Activated CD4-positive, alpha-beta T cell treated with anti-CD3 and anti-CD28 coated beads for 36 hours (primary cell): ENCODE data around the gene HMGB2. TPM values are rescaled to one million over a fixed set of nuclear protein-coding genes. Genes with fewer than 3 reads are reported as not detected.

Source experiments
- ATAC-seq: fragments of 200-7000 bp; cut with Tn5 transposase; one replicate; pipeline ENCODE4 v1.10.0; 2021; ENCODE audit warnings: mild to moderate bottlenecking, moderate library complexity
- CTCF ChIA-PET: fragments of 350-600 bp; sonication (Branson Sonifier 250); formaldehyde crosslinking; loops from one replicate; lab custom pipeline; 2021; ENCODE audit warnings: antibody characterized with exemption; lab: Charles Lee
- POLR2A ChIA-PET: fragments of 350-600 bp; sonication (Branson Sonifier 250); formaldehyde crosslinking; loops from one replicate; lab custom pipeline; 2021; ENCODE audit warnings: antibody characterized with exemption, inconsistent platforms; lab: Charles Lee
- DNase-seq: peaks from one replicate; pipeline ENCODE4 v3.0.0-alpha.2; 2020
- H3K27ac Mint-ChIP-seq: one replicate; pipeline ENCODE4 v1.8.0; 2021; ENCODE audit warnings: mixed read lengths
- H3K27me3 Mint-ChIP-seq: one replicate; pipeline ENCODE4 v1.8.0; 2021; ENCODE audit warnings: mixed read lengths
- H3K36me3 Mint-ChIP-seq: one replicate; pipeline ENCODE4 v1.8.0; 2021; ENCODE audit warnings: low read depth, mixed read lengths
- H3K4me1 Mint-ChIP-seq: one replicate; pipeline ENCODE4 v1.8.0; 2021; ENCODE audit warnings: mixed read lengths
- H3K4me3 Mint-ChIP-seq: one replicate; pipeline ENCODE4 v1.8.0; 2021; ENCODE audit warnings: mild to moderate bottlenecking, moderate library complexity, mixed read lengths
- H3K9me3 Mint-ChIP-seq: one replicate; pipeline ENCODE4 v1.8.0; 2021; ENCODE audit warnings: low read depth, mixed read lengths
- intact Hi-C, 2 experiments: fragments of 100-400 bp; cut with DNase I in 1 of 2; cut with micrococcal nuclease in 1 of 2; formaldehyde crosslinking; loops; one replicate each; pipeline versions ENCODE4 v1.14.2 to v1.15.1; 2022 to 2024; cut with DNase I, micrococcal nuclease
- total RNA-seq, 2 experiments: library from RNA; stranded (reverse); gene quantifications; one replicate each; pipeline ENCODE4 v1.2.3, GENCODE V29; 2021

HMGB2 gene
- total RNA-seq, 2 experiments from 2014 or later = 608 to 661 TPM

GRCh38 chr4:173334891-173335752 lies 964 bp upstream of the HMGB2 start:
- POLR2A ChIA-PET = interaction anchor here (0.6 to 5.1 kb wide), 11 partner anchors 10 to 980 kb away, joined by 3 to 107 read pairs (median 4); partner anchors contain the start of genes FBXO8, GALNT7 and SAP30
- H3K36me3 Mint-ChIP-seq = peaks cover 35% of the 10 kb centered on the region
- H3K27ac Mint-ChIP-seq = peak overlapping the region; percentile 99
- no peaks in the 10 kb centered on the region for H3K9me3 Mint-ChIP-seq
- peak; percentile 71 for DNase-seq
- H3K4me1 Mint-ChIP-seq = peaks cover 13% of the 10 kb centered on the region
- peaks cover 8% of the 10 kb centered on the region for H3K27me3 Mint-ChIP-seq
- peak; percentile 28 for ATAC-seq
- intact Hi-C loops = loop anchor here (1.0 to 5.0 kb wide), 6 partner anchors 35 to 948 kb away; partner anchors contain the start of genes CEP44 (in 2 of the 2), FBXO8 (in 2 of the 2) and SAP30 (in 2 of the 2)
- H3K4me3 Mint-ChIP-seq = peak overlapping the region; percentile 98
- CTCF ChIA-PET = interaction anchor here (0.9 to 7.2 kb wide), 5 partner anchors 15 to 86 kb away, joined by 4 to 50 read pairs (median 5); partner anchors contain the start of gene SAP30

DNA sequence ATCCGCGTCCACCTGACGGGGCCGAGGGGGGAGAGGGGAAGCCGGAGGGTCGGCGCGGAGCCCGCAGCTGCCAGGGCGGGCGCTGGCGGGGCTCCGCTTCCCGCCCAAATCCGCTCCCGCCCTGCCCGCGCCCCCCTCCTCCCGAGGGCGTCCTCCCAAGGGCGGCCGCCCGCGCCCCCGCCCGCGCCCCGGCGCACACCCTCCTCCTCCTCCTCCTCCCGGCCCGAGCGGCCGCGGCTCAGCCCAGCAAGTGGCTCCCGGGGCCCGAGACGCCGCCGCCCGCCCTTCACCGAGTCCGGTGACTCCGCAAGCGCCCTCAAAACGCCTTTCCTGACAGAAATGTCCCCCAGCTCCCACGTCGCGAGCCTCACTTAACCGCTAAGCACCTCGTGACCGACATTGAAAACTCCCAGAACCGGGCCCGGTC lies 487 bp downstream of the HMGB2 start:
- H3K36me3 Mint-ChIP-seq = peaks cover 47% of the 10 kb centered on the region
- ATAC-seq = no peak
- no peaks in the 10 kb centered on the region for H3K9me3 Mint-ChIP-seq
- peaks cover 7% of the 10 kb centered on the region for H3K27me3 Mint-ChIP-seq
- DNase-seq = peak; percentile 61
- POLR2A ChIA-PET = interaction anchor here (1.1 to 5.1 kb wide), 3 partner anchors 15 to 37 kb away, joined by 4 to 107 read pairs (median 7); partner anchors contain the start of gene SAP30
- H3K4me1 Mint-ChIP-seq = peaks cover 14% of the 10 kb centered on the region
- CTCF ChIA-PET = interaction anchor here (0.6 to 7.2 kb wide), 5 partner anchors 13 to 1119 kb away, joined by 3 to 50 read pairs (median 6); partner anchors contain the start of gene SAP30
- peak overlapping the region; percentile 98 for H3K4me3 Mint-ChIP-seq
- H3K27ac Mint-ChIP-seq = peak overlapping the region; percentile 99
- intact Hi-C loops = loop anchor here (1.0 to 5.0 kb wide), 6 partner anchors 37 to 949 kb away; partner anchors contain the start of genes CEP44 (in 2 of the 2), FBXO8 (in 2 of the 2) and SAP30 (in 2 of the 2)

- DNase-seq (peak; percentile 43), ATAC-seq (no peak)
- intact Hi-C loops = loop anchor here in 1 of 2 experiments (5.0 kb wide), 3 partner anchors 159 to 949 kb away; partner anchors contain the start of genes CEP44 and FBXO8
- H3K27me3 Mint-ChIP-seq = peaks cover 7% of the 10 kb centered on the region
- H3K9me3 Mint-ChIP-seq = no peaks in the 10 kb centered on the region
- ChIA-PET POLR2A (interaction anchor here (1.1 to 5.1 kb wide), 3 partner anchors 14 to 38 kb away, joined by 4 to 107 read pairs (median 7); partner anchors contain the start of gene SAP30), CTCF (interaction anchor here (0.6 to 7.2 kb wide), 4 partner anchors 13 to 1119 kb away, joined by 3 to 50 read pairs (median 10); partner anchors contain the start of gene SAP30)
- peaks cover 14% of the 10 kb centered on the region for H3K4me1 Mint-ChIP-seq
- peaks cover 51% of the 10 kb centered on the region for H3K36me3 Mint-ChIP-seq
- peak overlapping the region; percentile 90 for H3K27ac Mint-ChIP-seq
- peak overlapping the region; percentile 98 for H3K4me3 Mint-ChIP-seq
These were observed 1.0 kb downstream of the HMGB2 start for GRCh38 chr4:173332963-173333657.

- Mint-ChIP-seq H3K4me1 (peaks cover 14% of the 10 kb centered on the region), H3K27me3 (peaks cover 5% of the 10 kb centered on the region), H3K9me3 (no peaks in the 10 kb centered on the region), H3K36me3 (peaks cover 52% of the 10 kb centered on the region), H3K4me3 (peak overlapping the region; percentile 98), H3K27ac (peak overlapping the region; percentile 87)
- intact Hi-C loops = loop anchor here in 1 of 2 experiments (5.0 kb wide), 3 partner anchors 160 to 950 kb away; partner anchors contain the start of genes CEP44 and FBXO8
- ATAC-seq (no peak), DNase-seq (no peak)
- ChIA-PET POLR2A (interaction anchor here (2.5 kb wide), 1 partner anchor 38 kb away, joined by 16 read pairs; the partner anchor contains the start of gene SAP30), CTCF (interaction anchor here (1.5 to 7.2 kb wide), 3 partner anchors 12 to 162 kb away, joined by 3 to 50 read pairs (median 5); no protein-coding TSS in a partner anchor)
These were observed 2.1 kb downstream of the HMGB2 start for GRCh38 chr4:173332021-173332487.

DNA sequence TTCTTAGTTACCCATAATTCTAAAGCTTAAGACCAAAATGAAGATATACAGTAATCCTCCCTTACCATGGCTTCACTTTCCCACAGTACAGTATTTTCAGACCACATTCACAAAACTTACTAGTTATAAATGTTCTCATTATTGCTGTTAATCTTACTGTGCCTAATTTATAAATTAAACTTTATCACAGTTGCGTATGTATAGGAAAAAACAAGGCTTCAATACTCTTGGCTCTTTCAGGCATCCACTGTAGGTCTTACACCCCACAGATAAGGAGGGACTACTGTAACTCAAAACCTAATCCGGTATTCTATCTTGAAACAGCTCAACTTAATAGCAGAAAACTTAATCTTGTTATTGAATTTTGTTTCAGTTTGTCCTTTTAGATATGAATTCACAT lies 3.6 kb downstream of the HMGB2 start:
- peaks cover 58% of the 10 kb centered on the region for H3K36me3 Mint-ChIP-seq
- ChIA-PET POLR2A (interaction anchor here (0.8 to 2.5 kb wide), 3 partner anchors 9 to 41 kb away, joined by 4 to 16 read pairs (median 4); partner anchors contain the start of gene SAP30), CTCF (interaction anchor here (0.8 to 7.2 kb wide), 5 partner anchors 10 to 173 kb away, joined by 3 to 50 read pairs (median 4); no protein-coding TSS in a partner anchor)
- ATAC-seq (no peak), DNase-seq (no peak)
- H3K4me3 Mint-ChIP-seq = no peak overlapping the region
- intact Hi-C loops = loop anchor here in 1 of 2 experiments (5.0 kb wide), 3 partner anchors 158 to 952 kb away; partner anchors contain the start of genes CEP44 and FBXO8
- H3K9me3 Mint-ChIP-seq = no peaks in the 10 kb centered on the region
- peaks cover 13% of the 10 kb centered on the region for H3K4me1 Mint-ChIP-seq
- H3K27me3 Mint-ChIP-seq = no peaks in the 10 kb centered on the region
- no peak overlapping the region for H3K27ac Mint-ChIP-seq

- POLR2A ChIA-PET = no interaction called here
These were observed 5.8 kb downstream of the HMGB2 start for GRCh38 chr4:173328236-173328901.

GRCh38 chr4:173325007-173325736 lies 9.0 kb downstream of the HMGB2 start:
- ATAC-seq = no peak
- ChIA-PET CTCF (no interaction called here), POLR2A (interaction anchor here (0.9 kb wide), 1 partner anchor 46 kb away, joined by 3 read pairs; the partner anchor contains the start of gene SAP30)
- no peaks in the 10 kb centered on the region for H3K9me3 Mint-ChIP-seq
- H3K27me3 Mint-ChIP-seq = no peaks in the 10 kb centered on the region
- no peak for DNase-seq
- no peak overlapping the region for H3K4me3 Mint-ChIP-seq
- H3K36me3 Mint-ChIP-seq = peaks cover 35% of the 10 kb centered on the region
- peaks cover 2% of the 10 kb centered on the region for H3K4me1 Mint-ChIP-seq
- H3K27ac Mint-ChIP-seq = no peak overlapping the region
- intact Hi-C loops = no loop called here

More at GRCh38 chr4:173328236-173328901, 5.8 kb downstream of the HMGB2 start:
- DNase-seq (no peak), ATAC-seq (no peak)
- intact Hi-C loops = no loop called here
- Mint-ChIP-seq H3K27me3 (no peaks in the 10 kb centered on the region), H3K9me3 (no peaks in the 10 kb centered on the region), H3K4me1 (peaks cover 13% of the 10 kb centered on the region), H3K36me3 (peaks cover 55% of the 10 kb centered on the region), H3K4me3 (no peak overlapping the region), H3K27ac (no peak overlapping the region)
- CTCF ChIA-PET = interaction anchor here (7.2 kb wide), 1 partner anchor 8 kb away, joined by 50 read pairs; no protein-coding TSS in a partner anchor

DNA sequence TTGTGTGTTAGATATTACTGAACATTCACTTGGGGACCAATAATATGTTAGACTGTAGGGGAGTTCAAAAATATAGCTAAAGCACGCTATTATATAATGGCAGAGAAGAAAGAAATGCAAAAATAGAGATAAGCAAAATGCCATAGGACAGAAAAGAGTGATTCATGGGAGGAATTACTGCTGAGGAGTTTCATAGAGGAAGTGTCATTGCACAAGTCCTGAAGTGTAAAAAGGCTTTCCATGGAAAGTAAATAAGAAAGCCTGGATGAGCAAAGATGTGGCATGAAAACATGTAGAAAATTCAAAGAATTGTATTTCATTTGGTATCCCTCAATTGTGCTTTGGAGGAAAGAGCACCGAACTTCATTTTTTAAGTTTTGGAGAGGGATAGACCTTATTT lies 14.5 kb downstream of the HMGB2 start:
- Mint-ChIP-seq H3K4me1 (peaks cover 11% of the 10 kb centered on the region), H3K4me3 (no peak overlapping the region), H3K27ac (no peak overlapping the region), H3K9me3 (no peaks in the 10 kb centered on the region), H3K36me3 (peaks cover 8% of the 10 kb centered on the region), H3K27me3 (no peaks in the 10 kb centered on the region)
- DNase-seq (no peak), ATAC-seq (no peak)
- intact Hi-C loops = loop anchor here (1.0 to 5.0 kb wide), 3 partner anchors 98 to 307 kb away; no protein-coding TSS in a partner anchor
- ChIA-PET POLR2A (no interaction called here), CTCF (interaction anchor here (0.7 to 6.2 kb wide), 17 partner anchors 10 to 306 kb away, joined by 3 to 50 read pairs (median 7); partner anchors contain the start of gene HMGB2)

DNA sequence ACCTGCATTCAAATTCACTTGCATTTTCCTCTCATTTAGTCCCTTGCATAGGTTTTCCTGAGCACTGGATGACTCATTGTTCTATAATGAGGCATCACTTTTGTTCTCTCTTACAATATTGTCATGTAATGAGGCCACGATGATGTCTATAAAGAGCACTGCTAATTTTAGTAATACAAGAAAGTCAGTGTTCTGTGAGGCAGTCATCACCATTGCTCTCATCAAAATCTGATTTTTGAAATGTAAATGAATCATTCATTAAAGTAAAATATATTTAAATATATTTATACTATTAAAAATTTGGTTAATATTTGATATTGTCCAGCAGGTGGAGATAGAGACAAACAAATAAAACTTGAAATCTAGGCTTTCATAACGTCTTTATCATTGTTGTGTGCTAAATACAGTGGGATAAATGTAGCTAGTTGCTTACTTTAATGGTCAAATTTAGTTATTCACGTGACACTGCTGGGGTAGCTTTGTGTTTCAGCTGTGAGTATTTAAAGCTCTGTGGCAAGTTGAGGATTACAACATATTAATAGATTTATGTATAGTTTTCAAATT lies 15.4 kb downstream of the HMGB2 start:
- CTCF ChIA-PET = interaction anchor here (0.7 to 6.2 kb wide), 21 partner anchors 9 to 305 kb away, joined by 3 to 50 read pairs (median 5); partner anchors contain the start of gene HMGB2
- Mint-ChIP-seq H3K36me3 (peaks cover 8% of the 10 kb centered on the region), H3K27ac (no peak overlapping the region), H3K27me3 (no peaks in the 10 kb centered on the region), H3K4me3 (no peak overlapping the region), H3K9me3 (no peaks in the 10 kb centered on the region), H3K4me1 (peaks cover 11% of the 10 kb centered on the region)
- POLR2A ChIA-PET = interaction anchor here (0.6 to 1.3 kb wide), 2 partner anchors 15 to 31 kb away, joined by 3 to 7 read pairs; partner anchors contain the start of gene HMGB2
- intact Hi-C loops = loop anchor here (1.0 to 5.0 kb wide), 3 partner anchors 99 to 306 kb away; no protein-coding TSS in a partner anchor
- ATAC-seq = peak; percentile 88
- DNase-seq = no peak
